ENCODE measurements around the gene LLGL1.
"Not testable (repeated sequence)": the region's sequence is repeated elsewhere in the genome, so short reads cannot be mapped to it uniquely, and the experiment has no call there.

Gene LLGL1

GRCh38 chr17:18191236-18191667 is 34.2 kb upstream of the LLGL1 start:
- DNase-seq: peak; percentile 3
- in situ Hi-C loops (cut with MboI; ENCODE audit: low pct_unique_long_range_greater_than_20kb, low sequenced_read_pairs): no loop called here

DNA sequence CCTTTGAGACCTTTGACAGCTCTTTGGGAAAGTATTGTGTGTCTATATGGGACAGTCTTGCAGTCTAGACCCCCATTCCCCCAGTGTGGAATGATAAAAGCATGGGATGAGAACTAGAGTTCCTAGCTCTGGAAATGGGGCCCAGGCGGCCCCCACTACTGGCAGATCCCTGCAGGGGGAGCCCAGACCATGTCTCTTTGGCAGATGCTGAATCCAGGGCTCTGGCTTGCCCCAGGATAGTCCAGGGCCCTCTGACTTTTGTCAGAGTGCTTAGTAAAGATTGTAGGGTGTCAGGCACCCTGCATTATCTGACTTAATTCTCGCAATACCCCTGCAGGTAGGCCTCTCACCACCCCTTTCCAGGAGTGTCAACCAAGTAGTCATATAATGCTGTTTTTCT is 33.5 kb upstream of the LLGL1 start:
- in situ Hi-C loops (cut with MboI; ENCODE audit: low pct_unique_long_range_greater_than_20kb, low sequenced_read_pairs): no loop called here
- no peak for DNase-seq

DNA sequence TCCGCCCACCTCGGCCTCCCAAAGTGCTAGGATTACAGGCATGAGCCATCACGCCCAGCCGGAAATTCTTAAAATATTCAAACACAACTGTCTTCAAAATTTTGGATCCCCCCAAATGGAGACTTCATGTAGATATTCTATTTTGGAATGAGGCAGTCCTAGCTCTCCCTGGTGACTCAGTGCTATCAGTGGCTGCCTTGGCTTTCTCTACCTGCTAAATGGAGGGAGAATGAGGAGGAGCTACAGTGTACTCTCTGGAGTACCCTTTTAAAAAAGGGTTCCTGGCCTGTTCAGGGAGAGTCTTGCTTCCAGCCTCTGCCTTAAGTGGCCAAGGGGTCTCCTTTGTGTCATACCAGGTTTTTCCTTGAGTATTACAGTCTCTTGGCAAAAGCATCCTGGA is 31.0 kb upstream of the LLGL1 start:
- in situ Hi-C loops (cut with MboI; ENCODE audit: low pct_unique_long_range_greater_than_20kb, low sequenced_read_pairs): no loop called here
- DNase-seq: no peak

- no peak for DNase-seq
- in situ Hi-C loops (cut with MboI; ENCODE audit: low pct_unique_long_range_greater_than_20kb, low sequenced_read_pairs): no loop called here
Measured at GRCh38 chr17:18194804-18195203, 30.6 kb upstream of the LLGL1 start.

DNA sequence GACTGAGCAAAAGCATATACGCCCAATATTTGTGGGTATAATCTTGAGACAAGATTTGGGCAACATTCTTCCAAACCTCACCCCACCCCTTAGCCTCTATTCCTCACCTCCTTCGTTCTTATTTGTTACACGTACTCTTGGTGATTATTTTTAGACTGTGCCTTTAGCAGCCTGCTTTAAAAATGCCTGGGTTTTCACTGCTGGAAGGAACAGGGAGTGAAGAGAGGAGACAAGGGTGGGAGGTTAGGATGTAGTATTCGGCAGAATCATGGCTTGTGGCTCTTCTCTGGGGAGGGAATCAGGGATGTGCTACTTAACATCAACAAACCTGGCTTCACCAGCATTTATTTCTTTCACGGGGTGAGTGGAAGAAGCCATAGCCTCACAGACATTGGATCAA is 30.2 kb upstream of the LLGL1 start:
- in situ Hi-C loops (cut with MboI; ENCODE audit: low pct_unique_long_range_greater_than_20kb, low sequenced_read_pairs): no loop called here
- no peak for DNase-seq

- in situ Hi-C loops (cut with MboI; ENCODE audit: low pct_unique_long_range_greater_than_20kb, low sequenced_read_pairs): no loop called here
- no peak for DNase-seq
Measured at GRCh38 chr17:18197535-18198194, 27.8 kb upstream of the LLGL1 start.

DNA sequence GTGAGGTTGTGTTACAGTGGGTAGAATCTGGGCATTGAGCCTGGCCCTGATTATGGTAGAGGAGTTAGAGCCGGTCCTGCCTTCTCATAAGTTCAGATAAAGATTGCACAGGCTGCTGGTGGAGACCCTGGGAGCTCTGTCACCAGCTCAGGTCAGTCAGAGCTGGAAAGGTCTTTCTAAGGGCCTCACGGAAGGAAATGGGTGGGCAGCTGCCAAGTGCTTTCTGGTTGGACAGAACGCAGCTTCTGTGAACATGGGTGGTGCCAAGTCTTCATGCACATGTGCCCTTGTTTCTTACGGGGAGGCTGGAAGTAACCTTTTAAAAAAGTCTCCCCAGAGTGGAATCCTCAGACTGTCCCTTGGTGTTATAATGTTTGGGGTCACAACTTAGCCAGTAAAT is 26.9 kb upstream of the LLGL1 start:
- no peak for DNase-seq
- in situ Hi-C loops (cut with MboI; ENCODE audit: low pct_unique_long_range_greater_than_20kb, low sequenced_read_pairs): no loop called here

GRCh38 chr17:18201108-18201507 is 24.3 kb upstream of the LLGL1 start:
- in situ Hi-C loops (cut with MboI; ENCODE audit: low pct_unique_long_range_greater_than_20kb, low sequenced_read_pairs): no loop called here
- no peak for DNase-seq

DNA sequence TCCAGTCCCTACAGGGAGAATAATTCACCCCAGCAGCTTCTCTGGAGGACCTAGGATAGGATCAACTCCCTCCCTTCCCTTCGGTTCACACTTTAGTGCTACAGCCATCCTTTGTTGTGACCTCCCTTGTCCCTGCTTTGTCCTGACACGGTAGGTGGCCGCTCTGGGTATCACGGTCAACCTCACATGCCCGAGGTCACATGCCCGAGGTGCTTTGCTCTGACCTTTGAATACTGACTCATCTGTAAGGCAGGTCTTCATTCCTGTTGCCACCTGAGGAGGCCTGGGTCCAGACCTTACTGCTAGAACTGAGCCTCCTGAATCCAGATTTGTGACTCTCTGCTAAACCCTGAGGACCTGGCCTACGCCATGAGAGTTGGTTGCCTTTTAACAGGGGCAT is 22.1 kb upstream of the LLGL1 start:
- in situ Hi-C loops (cut with MboI; ENCODE audit: low pct_unique_long_range_greater_than_20kb, low sequenced_read_pairs): no loop called here
- DNase-seq: no peak

GRCh38 chr17:18205861-18206260 is 19.6 kb upstream of the LLGL1 start:
- in situ Hi-C loops (cut with MboI; ENCODE audit: low pct_unique_long_range_greater_than_20kb, low sequenced_read_pairs): no loop called here
- DNase-seq: no peak

- in situ Hi-C loops (cut with MboI; ENCODE audit: low pct_unique_long_range_greater_than_20kb, low sequenced_read_pairs): no loop called here
- no peak for DNase-seq
Measured at GRCh38 chr17:18206962-18207361, 18.5 kb upstream of the LLGL1 start.

- in situ Hi-C loops (cut with MboI; ENCODE audit: low pct_unique_long_range_greater_than_20kb, low sequenced_read_pairs): no loop called here
- no peak for DNase-seq
Measured at GRCh38 chr17:18208092-18208491, 17.3 kb upstream of the LLGL1 start.

DNA sequence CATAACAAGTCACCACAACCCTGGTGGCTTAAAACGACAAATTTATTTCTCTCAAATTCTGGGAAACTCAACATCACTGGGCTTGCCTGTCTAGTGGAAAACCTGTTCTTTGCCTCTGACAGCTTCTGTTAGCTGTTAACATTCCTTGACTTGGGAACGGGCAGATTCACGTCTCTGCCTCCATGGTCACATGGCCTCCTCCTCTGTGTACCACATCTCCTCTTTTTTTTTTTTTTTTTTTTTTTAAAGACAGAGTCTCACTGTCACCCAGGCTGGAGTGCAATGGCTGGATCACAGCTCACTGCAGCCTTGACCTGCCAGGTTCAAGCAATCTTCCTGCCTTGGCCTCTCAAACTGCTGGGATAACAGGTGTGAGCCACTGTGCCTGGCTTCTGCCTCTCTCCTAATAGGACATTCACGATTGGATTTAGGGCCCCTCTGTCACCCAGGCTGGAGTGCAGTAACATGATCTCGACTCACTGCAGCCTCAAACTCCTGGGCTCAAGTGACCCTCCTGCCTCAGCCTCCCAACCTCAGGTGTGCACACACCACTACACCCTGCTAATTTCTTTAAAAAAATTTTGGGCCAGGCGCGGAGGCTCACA is 11.7 kb upstream of the LLGL1 start:
- no peak for DNase-seq
- in situ Hi-C loops (cut with MboI; ENCODE audit: low pct_unique_long_range_greater_than_20kb, low sequenced_read_pairs): loop anchor here (10.0 kb wide), 1 partner anchor 61 kb away; no protein-coding TSS in a partner anchor

GRCh38 chr17:18216906-18217305 is 8.5 kb upstream of the LLGL1 start:
- in situ Hi-C loops (cut with MboI; ENCODE audit: low pct_unique_long_range_greater_than_20kb, low sequenced_read_pairs): loop anchor here (10.0 kb wide), 1 partner anchor 58 kb away; no protein-coding TSS in a partner anchor

GRCh38 chr17:18217412-18218015 is 7.9 kb upstream of the LLGL1 start:
- peak; percentile 71 for DNase-seq
- in situ Hi-C loops (cut with MboI; ENCODE audit: low pct_unique_long_range_greater_than_20kb, low sequenced_read_pairs): loop anchor here (10.0 kb wide), 1 partner anchor 57 kb away; no protein-coding TSS in a partner anchor

More at GRCh38 chr17:18216906-18217305, 8.5 kb upstream of the LLGL1 start:
- not testable (repeated sequence) for DNase-seq

- DNase-seq: peak; percentile 21
Measured at GRCh38 chr17:18218756-18219415, 6.5 kb upstream of the LLGL1 start.

GRCh38 chr17:18224053-18224386 is 1.4 kb upstream of the LLGL1 start:
- in situ Hi-C loops (cut with MboI; ENCODE audit: low pct_unique_long_range_greater_than_20kb, low sequenced_read_pairs): no loop called here
- no peak for DNase-seq

More at GRCh38 chr17:18218756-18219415, 6.5 kb upstream of the LLGL1 start:
- in situ Hi-C loops (cut with MboI; ENCODE audit: low pct_unique_long_range_greater_than_20kb, low sequenced_read_pairs): loop anchor here (10.0 kb wide), 1 partner anchor 56 kb away; no protein-coding TSS in a partner anchor

DNA sequence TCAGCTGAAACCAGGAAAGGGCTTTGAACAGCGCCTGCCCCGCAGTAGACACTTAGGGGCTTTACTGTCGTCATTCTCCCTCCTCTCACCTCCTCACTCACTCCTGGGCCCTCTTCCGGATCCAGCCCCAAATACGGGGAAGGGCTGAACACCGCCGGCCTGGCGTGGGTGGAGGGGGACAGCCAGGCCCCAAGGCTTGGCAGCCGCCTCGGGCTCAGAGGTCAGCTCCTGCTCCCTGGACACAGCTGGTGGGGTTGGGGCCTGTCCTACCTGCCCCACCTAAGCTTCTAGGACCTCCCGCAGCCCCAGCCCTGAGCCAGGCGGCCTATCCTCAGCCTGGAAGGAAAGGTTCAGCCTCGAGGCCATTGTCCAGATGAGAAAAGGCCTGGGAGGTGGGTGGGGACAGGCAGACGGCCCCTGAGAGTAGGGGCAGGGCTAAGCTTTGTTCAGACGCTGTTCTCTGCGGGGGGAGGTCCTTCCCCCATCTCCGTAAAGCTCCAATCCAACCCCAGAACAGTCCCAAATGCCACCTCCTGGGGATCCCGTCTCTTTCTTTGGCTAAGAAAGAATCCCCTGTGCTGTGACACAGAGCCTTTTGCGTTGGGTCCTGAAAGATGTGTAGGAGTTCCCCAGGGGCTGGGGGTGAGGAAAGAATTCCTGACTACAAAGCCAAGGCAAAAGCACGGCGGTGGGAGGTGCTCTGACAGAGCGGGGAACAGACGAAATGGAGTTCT is 881 bp upstream of the LLGL1 start:
- no peak for DNase-seq
- in situ Hi-C loops (cut with MboI; ENCODE audit: low pct_unique_long_range_greater_than_20kb, low sequenced_read_pairs): no loop called here

DNA sequence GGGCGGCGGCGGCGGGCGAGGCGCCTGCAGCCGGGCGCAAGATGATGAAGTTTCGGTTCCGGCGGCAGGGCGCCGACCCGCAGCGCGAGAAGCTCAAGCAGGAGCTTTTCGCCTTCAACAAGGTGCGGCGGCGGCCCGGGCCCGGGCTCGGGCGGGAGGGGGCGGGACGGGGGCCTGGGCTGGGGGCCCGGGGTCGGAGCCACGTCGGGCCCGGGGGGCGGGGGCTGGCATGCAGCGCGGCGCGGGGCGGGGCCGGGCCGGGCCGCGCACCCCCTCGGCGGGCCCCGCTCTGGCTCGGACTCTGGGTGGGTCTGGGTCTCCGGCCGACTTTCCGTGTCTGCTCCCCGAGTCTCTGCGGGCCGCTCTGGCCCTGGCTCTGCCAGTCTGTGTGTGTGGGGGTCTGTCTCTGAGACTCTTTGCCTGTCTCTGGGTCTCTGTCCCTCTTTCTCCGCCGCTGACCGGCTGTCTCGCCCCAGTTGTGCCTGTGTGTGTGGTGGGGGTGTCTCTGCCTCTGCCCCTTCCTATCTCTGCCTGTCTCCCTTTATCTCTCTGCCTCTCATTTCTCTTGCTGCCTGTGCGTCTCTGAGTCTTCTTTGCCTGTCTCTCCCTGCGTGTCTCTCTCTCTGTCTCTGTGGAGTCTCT is 328 bp downstream of the LLGL1 start:
- peak; percentile 35 for DNase-seq

More for the DNA sequence above, 328 bp downstream of the LLGL1 start:
- in situ Hi-C loops (cut with MboI; ENCODE audit: low pct_unique_long_range_greater_than_20kb, low sequenced_read_pairs): no loop called here
